OCI-M1 (cell line): ENCODE data around the gene VIL1.

Experiments used
- DNase-seq: peaks from one replicate; lab custom pipeline; 2025; lab: John Stamatoyannopoulos, UW

VIL1 gene

DNA sequence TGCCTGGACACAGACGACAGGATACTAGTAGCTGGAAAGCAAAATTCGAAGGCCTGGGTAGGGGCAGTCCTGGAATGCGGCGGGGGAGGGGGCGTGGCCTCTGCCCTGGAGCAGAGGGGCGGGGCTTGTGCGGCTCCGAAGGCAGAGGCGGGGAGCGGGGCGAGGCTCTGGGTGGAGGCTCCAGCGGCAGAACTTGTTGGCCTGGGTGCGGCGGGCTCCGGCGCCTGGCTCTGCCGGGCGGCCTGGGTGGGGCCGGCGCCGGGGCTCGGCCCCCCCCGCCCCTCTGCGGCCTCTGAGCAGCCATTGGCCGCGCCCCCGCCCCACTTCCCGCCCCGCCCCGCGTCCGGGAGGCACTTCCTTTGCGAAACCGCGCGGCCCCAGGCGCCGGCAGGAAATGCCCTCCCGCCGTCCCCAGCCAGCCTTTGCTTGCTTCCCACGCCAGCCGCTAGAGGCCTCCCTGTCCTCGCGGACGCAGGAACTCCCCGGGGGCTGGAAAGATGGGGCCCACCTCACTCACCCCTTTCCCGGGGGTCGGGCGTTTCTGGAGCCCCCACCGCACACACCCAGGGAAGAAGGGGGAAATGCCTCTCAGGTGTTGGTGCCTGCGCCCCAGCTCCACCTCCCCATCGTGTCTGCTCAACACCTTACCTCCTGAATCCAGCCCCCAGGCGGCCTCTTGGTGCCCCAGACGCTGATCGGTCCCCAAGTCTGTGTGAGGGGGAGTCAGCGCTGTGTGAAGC is 12.5 kb upstream of the VIL1 start:
- DNase-seq = peak; percentile 97

DNA sequence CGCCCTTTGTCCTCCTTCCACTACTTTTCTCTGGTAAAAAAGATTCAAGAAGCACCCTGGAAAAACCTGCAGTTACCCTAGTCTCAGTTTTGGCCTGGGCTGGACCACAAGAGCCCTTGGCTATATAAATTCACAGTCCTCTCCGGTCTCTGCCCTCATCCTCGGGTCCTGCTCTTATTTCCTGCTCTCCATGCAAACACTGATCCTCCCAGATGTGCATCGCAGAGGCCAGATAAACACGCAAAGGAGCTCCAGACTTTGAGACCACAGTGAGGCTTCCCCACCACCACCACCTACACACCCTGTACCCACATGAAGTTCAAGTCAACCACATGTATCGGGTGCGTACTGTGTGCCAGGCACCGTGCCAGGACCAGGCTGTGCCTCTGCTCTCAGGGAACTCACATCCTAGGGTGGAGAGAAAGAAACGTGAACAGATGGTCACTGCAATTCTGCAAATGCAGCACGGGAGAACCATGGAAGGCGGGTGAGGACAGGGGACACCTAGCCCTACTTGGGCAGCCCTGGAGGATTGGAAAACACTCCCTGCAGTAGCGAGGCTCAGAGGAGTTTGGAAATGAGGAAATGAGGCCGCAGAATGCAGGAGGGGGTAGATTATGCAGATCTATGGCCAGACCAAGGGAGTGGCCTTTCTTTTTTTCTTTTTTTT is 11.8 kb upstream of the VIL1 start:
- DNase-seq = peak; percentile 89

GRCh38 chr2:218407717-218408116 is 11.2 kb upstream of the VIL1 start:
- no peak for DNase-seq

GRCh38 chr2:218418321-218418716 is 604 bp upstream of the VIL1 start:
- DNase-seq = no peak

GRCh38 chr2:218419630-218420216 is 800 bp downstream of the VIL1 start:
- no peak for DNase-seq

DNA sequence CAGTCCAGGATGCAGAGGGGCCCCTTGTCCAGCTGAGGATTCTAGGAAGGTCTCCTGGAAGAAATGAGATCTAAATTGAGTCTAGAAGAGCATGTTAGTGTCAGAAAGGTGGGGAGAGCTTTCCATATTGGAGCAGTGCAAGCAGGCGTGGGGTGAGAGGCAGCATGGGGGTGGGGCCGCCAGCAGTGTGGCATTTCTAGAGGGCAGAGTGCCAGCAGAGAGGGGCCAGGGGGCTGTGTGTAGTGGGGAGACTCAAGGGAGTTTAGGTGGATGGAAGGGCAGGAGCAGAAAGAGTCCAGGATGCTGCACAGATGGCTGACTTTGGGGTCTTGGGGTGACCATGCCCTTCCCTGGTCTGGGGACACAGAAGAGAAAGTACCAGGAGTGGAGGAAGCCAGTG is 2.1 kb downstream of the VIL1 start:
- no peak for DNase-seq

DNA sequence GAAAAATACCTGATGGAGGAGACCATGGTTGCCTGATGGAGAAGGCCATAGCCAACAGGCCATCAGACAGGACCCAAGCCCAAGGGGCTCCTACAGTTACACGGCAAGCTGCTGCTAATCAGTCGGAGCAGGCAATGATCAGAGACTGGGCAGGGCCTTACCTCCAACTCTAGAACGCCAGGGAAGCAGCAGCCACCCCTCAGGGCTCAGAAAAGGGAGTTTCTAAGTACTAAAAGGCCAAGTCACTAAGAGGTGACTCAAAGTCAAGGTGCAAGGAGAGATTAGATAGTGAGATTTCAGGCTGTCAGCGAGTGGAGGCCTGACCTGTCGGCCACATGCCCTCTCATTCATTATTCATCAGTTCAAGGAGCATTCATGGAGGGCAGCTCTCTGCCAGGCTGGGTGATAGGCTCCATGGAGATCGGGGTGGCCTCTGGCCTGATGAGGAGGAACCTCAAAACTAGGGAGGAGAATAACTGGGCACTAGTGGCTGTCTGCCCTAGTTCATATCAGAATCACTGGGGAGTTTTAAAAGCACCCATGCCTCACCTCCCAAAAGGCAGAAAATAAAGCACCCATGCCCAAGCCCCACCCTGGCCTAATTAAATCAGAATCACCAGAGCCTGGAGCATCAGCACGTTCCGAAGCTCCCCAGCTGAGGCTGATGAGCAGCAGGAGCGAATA is 3.6 kb downstream of the VIL1 start:
- peak; percentile 25 for DNase-seq

DNA sequence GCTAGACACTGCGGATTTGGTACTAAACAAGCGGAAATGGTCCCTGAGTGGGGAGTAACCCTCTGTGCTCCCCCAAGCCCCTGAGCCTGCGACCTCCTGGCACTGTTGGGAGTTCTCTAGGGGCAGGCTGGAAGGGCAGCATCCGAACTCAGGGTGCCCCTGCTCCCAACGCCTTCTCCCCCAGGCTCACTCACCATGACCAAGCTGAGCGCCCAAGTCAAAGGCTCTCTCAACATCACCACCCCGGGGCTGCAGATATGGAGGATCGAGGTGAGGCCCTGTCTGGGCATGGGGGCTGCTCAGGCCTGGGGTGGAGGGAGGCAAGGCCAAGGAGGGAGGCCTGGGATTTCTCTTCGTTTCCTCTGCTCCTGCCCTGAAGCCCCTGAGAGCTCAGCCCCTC is 4.7 kb downstream of the VIL1 start:
- DNase-seq = no peak

DNA sequence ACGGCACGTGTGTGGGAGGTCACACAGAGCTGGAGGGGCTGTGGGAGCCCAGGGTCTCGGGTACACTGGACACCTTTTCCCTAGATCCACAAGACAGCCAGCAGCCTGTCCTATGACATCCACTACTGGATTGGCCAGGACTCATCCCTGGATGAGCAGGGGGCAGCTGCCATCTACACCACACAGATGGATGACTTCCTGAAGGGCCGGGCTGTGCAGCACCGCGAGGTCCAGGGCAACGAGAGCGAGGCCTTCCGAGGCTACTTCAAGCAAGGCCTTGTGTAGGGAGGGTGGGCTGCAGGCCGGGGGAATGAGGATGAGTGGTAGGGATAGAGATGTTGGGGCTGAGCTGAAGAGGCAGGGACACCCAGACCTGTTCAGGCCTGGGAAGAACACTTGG is 6.6 kb downstream of the VIL1 start:
- DNase-seq = no peak

- no peak for DNase-seq
Measured at GRCh38 chr2:218427741-218428140, 8.8 kb downstream of the VIL1 start.

GRCh38 chr2:218428846-218429558 is 10.1 kb downstream of the VIL1 start:
- no peak for DNase-seq

- no peak for DNase-seq
Measured at GRCh38 chr2:218429911-218430692, 11.2 kb downstream of the VIL1 start.

DNA sequence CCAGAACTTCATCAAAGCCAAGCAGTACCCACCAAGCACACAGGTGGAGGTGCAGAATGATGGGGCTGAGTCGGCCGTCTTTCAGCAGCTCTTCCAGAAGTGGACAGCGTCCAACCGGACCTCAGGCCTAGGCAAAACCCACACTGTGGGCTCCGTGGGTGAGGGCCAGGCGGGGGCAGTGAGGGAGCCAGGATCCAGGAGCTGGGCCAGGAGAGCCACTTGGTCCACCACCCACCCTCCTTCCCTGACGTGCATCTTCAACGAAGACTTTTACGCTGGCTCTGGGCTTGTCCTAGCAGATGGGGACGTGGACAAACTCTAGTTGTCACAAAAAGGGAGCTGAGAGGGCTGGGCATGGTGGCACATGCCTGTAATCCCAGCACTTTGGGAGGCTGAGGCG is 11.8 kb downstream of the VIL1 start:
- no peak for DNase-seq

DNA sequence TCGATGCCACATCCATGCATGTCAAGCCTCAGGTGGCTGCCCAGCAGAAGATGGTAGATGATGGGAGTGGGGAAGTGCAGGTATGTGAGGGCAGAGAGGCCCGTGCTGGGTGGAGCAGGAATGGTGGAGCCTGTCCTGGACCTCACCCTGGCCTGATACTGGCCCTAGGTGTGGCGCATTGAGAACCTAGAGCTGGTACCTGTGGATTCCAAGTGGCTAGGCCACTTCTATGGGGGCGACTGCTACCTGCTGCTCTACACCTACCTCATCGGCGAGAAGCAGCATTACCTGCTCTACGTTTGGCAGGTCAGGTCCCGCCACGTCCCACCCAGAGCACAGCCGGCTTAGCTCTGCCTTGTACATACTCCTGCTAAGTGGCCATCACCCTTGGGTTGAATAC is 13.0 kb downstream of the VIL1 start:
- no peak for DNase-seq

DNA sequence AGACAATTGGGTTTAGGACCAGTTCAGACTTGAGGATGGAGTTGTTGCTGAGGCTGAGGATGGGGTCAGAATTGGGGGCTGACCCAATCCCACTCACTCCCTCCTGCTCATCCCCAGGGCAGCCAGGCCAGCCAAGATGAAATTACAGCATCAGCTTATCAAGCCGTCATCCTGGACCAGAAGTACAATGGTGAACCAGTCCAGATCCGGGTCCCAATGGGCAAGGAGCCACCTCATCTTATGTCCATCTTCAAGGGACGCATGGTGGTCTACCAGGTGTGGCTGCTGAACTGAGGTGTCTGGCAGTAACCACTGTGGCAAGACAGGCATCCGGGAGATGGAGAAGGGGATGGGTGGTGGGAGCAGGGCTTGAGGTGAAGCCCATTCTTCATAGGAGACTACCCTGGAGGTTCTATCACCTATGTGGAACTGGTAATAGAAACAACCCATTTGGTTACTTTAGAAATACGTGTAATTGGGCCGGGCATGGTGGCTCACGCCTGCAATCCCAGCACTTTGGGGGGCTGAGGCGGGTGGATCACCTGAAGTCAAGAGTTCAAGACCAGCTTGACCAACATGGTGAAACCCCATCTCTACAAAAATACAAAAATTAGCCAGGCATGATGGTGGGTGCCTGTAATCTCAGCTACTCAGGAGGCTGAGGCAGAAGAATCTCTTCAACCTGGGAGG is 13.9 kb downstream of the VIL1 start:
- DNase-seq = no peak

- DNase-seq = no peak
Measured at GRCh38 chr2:218434456-218434855, 15.5 kb downstream of the VIL1 start.

- no peak for DNase-seq
Measured at GRCh38 chr2:218435003-218435982, 16.4 kb downstream of the VIL1 start.

GRCh38 chr2:218436992-218437391 is 18.1 kb downstream of the VIL1 start:
- DNase-seq = no peak

DNA sequence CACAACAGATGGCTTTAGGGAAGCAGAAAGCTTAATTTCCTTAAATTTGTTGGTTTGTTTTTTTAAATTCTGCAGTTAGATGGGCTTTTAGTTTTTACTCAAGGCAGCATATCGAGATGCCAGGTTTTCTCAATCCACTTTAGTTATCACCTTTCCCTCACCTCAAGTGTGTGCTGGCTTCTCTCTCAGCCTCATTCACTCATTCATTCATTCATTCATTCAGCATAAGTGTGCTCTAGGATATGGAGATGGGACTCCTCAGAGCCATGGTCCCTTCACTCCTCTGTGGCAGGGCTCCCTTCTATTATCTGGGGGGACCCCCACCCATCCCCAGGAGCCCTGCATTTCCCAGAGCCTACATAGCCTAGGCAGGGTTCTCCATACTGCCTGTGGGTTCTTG is 19.0 kb downstream of the VIL1 start:
- DNase-seq = no peak

DNA sequence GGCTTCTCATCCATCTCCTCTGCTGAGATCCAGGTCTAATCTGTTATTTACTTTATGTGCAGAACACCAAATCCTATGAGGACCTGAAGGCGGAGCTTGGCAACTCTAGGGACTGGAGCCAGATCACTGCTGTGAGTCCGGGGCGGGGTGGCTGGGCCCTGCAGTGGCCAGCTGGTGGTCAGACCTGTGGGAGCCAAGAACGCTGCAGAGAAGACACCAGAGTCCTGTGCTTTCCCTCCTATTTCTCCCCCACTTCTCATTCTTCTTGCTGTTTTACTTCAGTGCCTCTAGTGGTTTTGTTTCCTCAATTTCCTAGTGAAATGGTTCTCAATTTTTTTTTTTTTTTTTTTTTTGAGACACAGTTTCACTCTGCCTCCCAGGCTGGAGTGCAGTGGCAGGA is 19.7 kb downstream of the VIL1 start:
- no peak for DNase-seq
